Liver (tissue), 3 donors: ENCODE results near the gene KSR1.
A peak's percentile ranks its signal among the peaks of the same experiment; 100 is the strongest.

Experiments
- CTCF ChIP-seq: fragments of 150-350 bp; IDR thresholded peaks from 2 replicates; pipeline ENCODE4 v1.5.1; 2017; ENCODE audit warnings: improper control_type of control experiment, low read depth, low read length; ENCODE audit not compliant: missing input control
- EGR1 ChIP-seq, 2 donors: IDR thresholded peaks; 2 replicates each; pipeline ENCODE4 v1.6.1; 2016 to 2018; ENCODE audit warnings: antibody characterized with exemption in 2 of 2, low read depth in 2 of 2
- JUND ChIP-seq, 2 donors: IDR thresholded peaks; 2 replicates each; pipeline ENCODE4 v1.6.1; 2016; ENCODE audit warnings: antibody characterized with exemption in 2 of 2
- RAD21 ChIP-seq, 2 donors: IDR thresholded peaks; 2 replicates each; pipeline ENCODE4 v1.6.1; 2016; ENCODE audit warnings: antibody characterized with exemption in 2 of 2, mild to moderate bottlenecking in 2 of 2
- RXRA ChIP-seq, 2 donors: IDR thresholded peaks; 2 replicates each; pipeline ENCODE4 v1.6.1; 2017 to 2018; ENCODE audit warnings: antibody characterized with exemption in 2 of 2, mild to moderate bottlenecking in 1 of 2
- TAF1 ChIP-seq: conservative IDR thresholded peaks from 2 replicates; pipeline ENCODE4 v1.6.1; 2016; ENCODE audit warnings: antibody characterized with exemption, mild to moderate bottlenecking
- donor health status: healthy.
- donor health status: healthy.

- TF ChIP-seq CTCF (no peak), TAF1 (no peak), RXRA (IDR thresholded peaks at IDR 0.05) (no peak), JUND (IDR thresholded peaks at IDR 0.05) (no peak), RAD21 (IDR thresholded peaks at IDR 0.05) (no peak), EGR1 (IDR thresholded peaks at IDR 0.05; ENCODE audit: low read depth in 2 of 2) (peak in 1 of 2 donors; percentile 82)
Measured at GRCh38 chr17:27553019-27553511, 96.8 kb downstream of the KSR1 start.
